Endothelial cell of umbilical vein (primary cell): Measurements from ENCODE around the gene WARS2. TPM values are rescaled to one million over a fixed set of nuclear protein-coding genes. Genes with fewer than 3 reads are reported as not detected.

ENCODE experiments used
- BruUV-seq: library from RNA; stranded (reverse); fragments of 400-500 nt; replicated peaks from 2 replicates; lab custom pipeline; 2021; lab: Mats Ljungman, UMichigan
- CTCF ChIA-PET: fragments of 300-600, 350-600 bp; sonication (Branson Sonifier 250); formaldehyde crosslinking; loops from one replicate; lab custom pipeline; 2021; ENCODE audit warnings: antibody characterized with exemption, inconsistent platforms; lab: Charles Lee
- POLR2A ChIA-PET: fragments of 300-600, 350-600 bp; sonication (Branson Sonifier 250); formaldehyde crosslinking; loops from one replicate; lab custom pipeline; 2021; ENCODE audit warnings: antibody characterized with exemption, inconsistent platforms; lab: Charles Lee
- DNase-seq: peaks from one replicate; pipeline ENCODE4 v3.0.0-alpha.2; 2011; ENCODE audit warnings: low read depth, low spot score
- FAIRE-seq: peaks from 2 replicates; lab custom pipeline; 2011; peaks lifted over from hg19 to GRCh38; lab: Jason Lieb, UNC
- H2AFZ ChIP-seq: 2 replicates; pipeline ENCODE4 v1.6.0; 2012; ENCODE audit warnings: low read depth, low read length, control low read depth, inconsistent platforms
- H3K27ac ChIP-seq: 2 replicates; pipeline ENCODE4 v1.5.1; 2011; ENCODE audit warnings: low read depth, mild to moderate bottlenecking, control low read depth, low read length, moderate library complexity; ENCODE audit not compliant: insufficient read depth
- H3K27me3 ChIP-seq, 2 experiments: 2 replicates each; pipeline versions ENCODE4 v1.6.0 to v1.6.1; 2011; ENCODE audit warnings: low read length in 2 of 2, mixed read lengths in 1 of 2; ENCODE audit not compliant: control insufficient read depth in 2 of 2, insufficient read depth in 2 of 2
- H3K36me3 ChIP-seq, 2 experiments: 2 replicates in 1 of 2; 3 replicates in 1 of 2; pipeline ENCODE4 v1.5.1; 2011; ENCODE audit warnings: low read length in 2 of 2, mild to moderate bottlenecking in 1 of 2, moderate library complexity in 1 of 2; ENCODE audit not compliant: control insufficient read depth in 2 of 2, insufficient read depth in 2 of 2; ENCODE audit errors: extremely low read depth in 1 of 2
- H3K4me1 ChIP-seq: 3 replicates; pipeline ENCODE4 v1.5.1; 2011; ENCODE audit warnings: mild to moderate bottlenecking, low read length; ENCODE audit not compliant: control insufficient read depth, insufficient read depth; ENCODE audit errors: extremely low read depth
- H3K4me2 ChIP-seq: 2 replicates; pipeline ENCODE4 v1.6.1; 2011; ENCODE audit warnings: low read length, control low read depth, mixed read lengths; ENCODE audit not compliant: insufficient read depth
- H3K4me3 ChIP-seq, 3 experiments: fragments of 200-600 bp in 1 of 3; sonication (generic), shearing (Covaris generic) in 1 of 3; replicated peaks in 1 of 3; 2 replicates each; pipeline ENCODE4 v1.5.1; 2011 to 2016; ENCODE audit warnings: control low read depth in 3 of 3, low read length in 3 of 3, mild to moderate bottlenecking in 2 of 3, inconsistent platforms in 1 of 3, low read depth in 1 of 3, moderate library complexity in 1 of 3; ENCODE audit not compliant: insufficient read depth in 1 of 3
- H3K79me2 ChIP-seq: 2 replicates; pipeline ENCODE4 v1.6.0; 2012; ENCODE audit warnings: low read length, inconsistent platforms; ENCODE audit not compliant: control insufficient read depth, insufficient read depth
- H3K9ac ChIP-seq: replicated peaks from 2 replicates; pipeline ENCODE3; 2011; ENCODE audit warnings: low read length, control low read depth; ENCODE audit not compliant: insufficient read depth; ENCODE audit errors: extremely low read depth
- H3K9me1 ChIP-seq: replicated peaks from 3 replicates; pipeline ENCODE4 v1.6.0; 2011; ENCODE audit warnings: mild to moderate bottlenecking, low read length; ENCODE audit not compliant: control insufficient read depth, insufficient read depth; ENCODE audit errors: extremely low read depth
- H3K9me3 ChIP-seq: replicated peaks from 2 replicates; pipeline ENCODE4 v1.5.1; 2012; ENCODE audit warnings: low read length, inconsistent platforms; ENCODE audit not compliant: control insufficient read depth, insufficient read depth
- H4K20me1 ChIP-seq: replicated peaks from 2 replicates; pipeline ENCODE3; 2011; ENCODE audit warnings: mild to moderate bottlenecking, low read length; ENCODE audit not compliant: control insufficient read depth, insufficient read depth; ENCODE audit errors: extremely low read depth
- EZH2 ChIP-seq: IDR thresholded peaks from 2 replicates; pipeline ENCODE4 v1.6.1; 2012; ENCODE audit warnings: borderline replicate concordance, low read depth, mild to moderate bottlenecking, moderate library complexity, low read length, inconsistent platforms; ENCODE audit not compliant: severe bottlenecking
- dilution Hi-C: fragments of 300-500 bp; cut with MboI; formaldehyde crosslinking; loops from one replicate; pipeline ENCODE4 v1.15.0; 2019; ENCODE audit warnings: low sequenced_read_pairs; ENCODE audit not compliant: extremely low pct_ligation_motif_present
- intact Hi-C: fragments of 100-400 bp; cut with micrococcal nuclease; formaldehyde crosslinking; loops from one replicate; pipeline ENCODE4 v1.10.0; 2022
- polyA plus RNA-seq, 4 experiments: library from polyadenylated mRNA; depleted of rRNA in 3 of 4; stranded (reverse) in 3 of 4; unstranded in 1 of 4; fragments of >200 nt; gene quantifications; 2 replicates each; pipeline versions ENCODE4 v1.2.1 to v1.2.3, GENCODE V29; 2011 to 2012; ENCODE audit warnings: missing spikeins in 1 of 4
- total RNA-seq: library from RNA; stranded (reverse); gene quantifications from 2 replicates; pipeline ENCODE4 v1.2.3, GENCODE V29; 2021
- TF ChIP-seq, protein P1 (sequence below), 2 donors: IDR thresholded peaks; 1 replicate in 1 of 2; 2 replicates in 1 of 2; pipeline ENCODE4 v1.5.1; 2011; ENCODE audit warnings: low read length in 2 of 2, mild to moderate bottlenecking in 2 of 2, moderate library complexity in 2 of 2, control low read depth in 1 of 2, inconsistent platforms in 1 of 2, low read depth in 1 of 2; ENCODE audit not compliant: insufficient read depth in 1 of 2; ENCODE audit errors: extremely low read depth in 1 of 2

Gene WARS2
- total and polyA plus RNA-seq, 2 donors (not counting 3 experiments of a cell fraction or from before 2014, with no cell fraction given), result 5.9 to 11.8 TPM

GRCh38 chr1:118987468-118988185, 152.8 kb downstream of the WARS2 start:
- Histone ChIP-seq H4K20me1 (no peaks in the 10 kb centered on the region), H3K27ac (no peak overlapping the region), H3K4me1 (peaks cover 12% of the 10 kb centered on the region), H3K9ac (no peak overlapping the region), H3K36me3 (no peaks in the 10 kb centered on the region), H3K27me3 (peaks cover 95 to 98% of the 10 kb centered on the region in 2 experiments), H3K4me2 (no peak overlapping the region), H3K4me3 (peak overlapping the region in 1 of 3 experiments; percentile 0), H2AFZ (no peak overlapping the region), H3K9me3 (no peaks in the 10 kb centered on the region), H3K79me2 (no peaks in the 10 kb centered on the region), H3K9me1 (no peaks in the 10 kb centered on the region)
- no peak for FAIRE-seq
- CTCF ChIA-PET, result interaction anchor here (0.9 to 1.4 kb wide), 4 partner anchors 11 to 910 kb away, joined by 3 to 4 read pairs (median 4); no protein-coding TSS in a partner anchor
- no peak for DNase-seq
- POLR2A ChIA-PET, result no interaction called here
- intact Hi-C loops (no loop called here), dilution Hi-C loops (no loop called here)
- BruUV-seq, result no TSS peak
- TF ChIP-seq, protein P1, sequence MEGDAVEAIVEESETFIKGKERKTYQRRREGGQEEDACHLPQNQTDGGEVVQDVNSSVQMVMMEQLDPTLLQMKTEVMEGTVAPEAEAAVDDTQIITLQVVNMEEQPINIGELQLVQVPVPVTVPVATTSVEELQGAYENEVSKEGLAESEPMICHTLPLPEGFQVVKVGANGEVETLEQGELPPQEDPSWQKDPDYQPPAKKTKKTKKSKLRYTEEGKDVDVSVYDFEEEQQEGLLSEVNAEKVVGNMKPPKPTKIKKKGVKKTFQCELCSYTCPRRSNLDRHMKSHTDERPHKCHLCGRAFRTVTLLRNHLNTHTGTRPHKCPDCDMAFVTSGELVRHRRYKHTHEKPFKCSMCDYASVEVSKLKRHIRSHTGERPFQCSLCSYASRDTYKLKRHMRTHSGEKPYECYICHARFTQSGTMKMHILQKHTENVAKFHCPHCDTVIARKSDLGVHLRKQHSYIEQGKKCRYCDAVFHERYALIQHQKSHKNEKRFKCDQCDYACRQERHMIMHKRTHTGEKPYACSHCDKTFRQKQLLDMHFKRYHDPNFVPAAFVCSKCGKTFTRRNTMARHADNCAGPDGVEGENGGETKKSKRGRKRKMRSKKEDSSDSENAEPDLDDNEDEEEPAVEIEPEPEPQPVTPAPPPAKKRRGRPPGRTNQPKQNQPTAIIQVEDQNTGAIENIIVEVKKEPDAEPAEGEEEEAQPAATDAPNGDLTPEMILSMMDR (IDR thresholded peaks at IDR 0.05; ENCODE audit: extremely low read depth in 1 of 2, insufficient read depth in 1 of 2, low read depth in 1 of 2, low read length in 2 of 2), result no peak
- TF ChIP-seq EZH2, result peak; percentile 80
